ENCODE data around the gene PVR.
"Not testable (repeated sequence)": the region's sequence is repeated elsewhere in the genome, so short reads cannot be mapped to it uniquely, and the experiment has no call there.

PVR gene

GRCh38 chr19:44645407-44646048, 1.8 kb downstream of the PVR start:
- DNase-seq (ENCODE audit: low spot score), result peak; percentile 38

GRCh38 chr19:44646049-44646416, 2.3 kb downstream of the PVR start:
- no peak for DNase-seq (ENCODE audit: low spot score)

- DNase-seq (ENCODE audit: low spot score), result no peak
These were observed 3.4 kb downstream of the PVR start for GRCh38 chr19:44647144-44647543.

GRCh38 chr19:44648631-44649251, 5.0 kb downstream of the PVR start:
- DNase-seq (ENCODE audit: low spot score), result peak; percentile 96

GRCh38 chr19:44649578-44650145, 6.0 kb downstream of the PVR start:
- DNase-seq (ENCODE audit: low spot score), result no peak

GRCh38 chr19:44653343-44653742, 9.6 kb downstream of the PVR start:
- DNase-seq (ENCODE audit: low spot score), result no peak

- DNase-seq (ENCODE audit: low spot score), result peak; percentile 69
These were observed 10.5 kb downstream of the PVR start for GRCh38 chr19:44653977-44654774.

- peak; percentile 63 for DNase-seq (ENCODE audit: low spot score)
These were observed 13.7 kb downstream of the PVR start for GRCh38 chr19:44657211-44657921.

GRCh38 chr19:44658069-44658733, 14.5 kb downstream of the PVR start:
- DNase-seq (ENCODE audit: low spot score), result no peak

GRCh38 chr19:44660081-44660480, 16.4 kb downstream of the PVR start:
- DNase-seq (ENCODE audit: low spot score), result peak; percentile 58

GRCh38 chr19:44661205-44661604, 17.5 kb downstream of the PVR start:
- DNase-seq (ENCODE audit: low spot score), result no peak

- DNase-seq (ENCODE audit: low spot score), result no peak
These were observed 18.2 kb downstream of the PVR start for GRCh38 chr19:44661904-44662303.

GRCh38 chr19:44662691-44663385, 19.1 kb downstream of the PVR start:
- DNase-seq (ENCODE audit: low spot score), result no peak

GRCh38 chr19:44663996-44664395, 20.3 kb downstream of the PVR start:
- DNase-seq (ENCODE audit: low spot score), result no peak

- DNase-seq (ENCODE audit: low spot score), result no peak
These were observed 21.3 kb downstream of the PVR start for GRCh38 chr19:44664976-44665375.

GRCh38 chr19:44666852-44667556, 23.3 kb downstream of the PVR start:
- no peak for DNase-seq (ENCODE audit: low spot score)

- no peak for DNase-seq (ENCODE audit: low spot score)
These were observed 25.5 kb downstream of the PVR start for GRCh38 chr19:44668985-44669764.

- DNase-seq (ENCODE audit: low spot score), result not testable (repeated sequence)
These were observed 26.3 kb downstream of the PVR start for GRCh38 chr19:44670027-44670426.

- DNase-seq (ENCODE audit: low spot score), result no peak
These were observed 27.7 kb downstream of the PVR start, which contains the start of gene CEACAM19 for GRCh38 chr19:44671400-44671799. CEACAM19 (plus strand) TSS chr19:44671482; CDS start chr19:44671932, 450 bp downstream.

Data from kidney tubule cell (primary cell).